HepG2 (cell line): ENCODE data around the gene U2AF1L4. TPM values are rescaled to one million over a fixed set of nuclear protein-coding genes. Genes with fewer than 3 reads are reported as not detected.

ENCODE experiments used
- ATAC-seq: fragments of 200-7000 bp; cut with Tn5 transposase; 3 replicates; pipeline ENCODE4 v1.9.1; 2020; ENCODE audit warnings: mild to moderate bottlenecking, moderate library complexity
- BruUV-seq: library from RNA; stranded (reverse); fragments of 400-500 nt; replicated peaks from 2 replicates; lab custom pipeline; 2021; lab: Mats Ljungman, UMichigan
- CTCF ChIA-PET: fragments of 300-600 bp; formaldehyde crosslinking; extraction: SDS; loops from one replicate; lab custom pipeline; 2021; ENCODE audit warnings: low total read pairs, inconsistent platforms, low intra/inter-chr PET ratio; lab: Yijun Ruan, JAX
- POLR2A ChIA-PET: fragments of 350-600 bp; sonication (Branson Sonifier 250); formaldehyde crosslinking; loops from one replicate; lab custom pipeline; 2020; ENCODE audit warnings: antibody characterized with exemption, inconsistent platforms; lab: Yijun Ruan, JAX
- DNase-seq: peaks from one replicate; pipeline ENCODE4 v3.0.0-alpha.2; 2015; ENCODE audit warnings: low spot score
- FAIRE-seq: peaks from 3 replicates; lab custom pipeline; 2011; peaks lifted over from hg19 to GRCh38; lab: Jason Lieb, UNC
- H2AFZ ChIP-seq: one replicate; pipeline ENCODE4 v1.6.1; 2011; ENCODE audit warnings: low read length, inconsistent platforms
- H3K27ac ChIP-seq: fragments of 300-600 bp; 3 replicates; pipeline ENCODE4 v1.8.0; 2011; ENCODE audit warnings: mixed run types, mild to moderate bottlenecking, mixed read lengths, low read length, inconsistent platforms; ENCODE audit not compliant: insufficient read depth; ENCODE audit errors: extremely low read length
- H3K27me3 ChIP-seq, 2 experiments: fragments of 200-600 bp in 1 of 2; 2 replicates in 1 of 2; 3 replicates in 1 of 2; pipeline versions ENCODE4 v1.6.0 to v1.8.0; 2011; ENCODE audit warnings: low read length in 2 of 2, mild to moderate bottlenecking in 2 of 2, moderate library complexity in 2 of 2, inconsistent platforms in 1 of 2; ENCODE audit not compliant: insufficient read depth in 2 of 2, control insufficient read depth in 1 of 2
- H3K36me3 ChIP-seq, 2 experiments: fragments of 200-600 bp in 1 of 2; replicated peaks in 1 of 2; 2 replicates in 1 of 2; 3 replicates in 1 of 2; pipeline versions ENCODE4 v1.5.1 to v1.8.0; 2011; ENCODE audit warnings: low read length in 2 of 2, inconsistent platforms in 1 of 2; ENCODE audit not compliant: insufficient read depth in 2 of 2, control insufficient read depth in 1 of 2
- H3K4me1 ChIP-seq: 2 replicates; pipeline ENCODE4 v1.5.1; 2012; ENCODE audit warnings: low read length, inconsistent platforms; ENCODE audit not compliant: insufficient read depth
- H3K4me2 ChIP-seq: 2 replicates; pipeline ENCODE4 v1.6.0; 2011; ENCODE audit warnings: low read depth, low read length, inconsistent platforms
- H3K4me3 ChIP-seq, 3 experiments: fragments of 200-600 bp in 1 of 3; sonication (generic), shearing (Covaris generic) in 1 of 3; replicated peaks in 1 of 3; 2 replicates each; pipeline ENCODE4 v1.5.1; 2011 to 2016; ENCODE audit warnings: low read length in 3 of 3, inconsistent platforms in 2 of 3, low read depth in 2 of 3, mild to moderate bottlenecking in 2 of 3, control low read depth in 1 of 3, mixed read lengths in 1 of 3; ENCODE audit not compliant: insufficient read depth in 1 of 3
- H3K79me2 ChIP-seq: one replicate; pipeline ENCODE4 v1.6.1; 2011; ENCODE audit warnings: low read length, inconsistent platforms; ENCODE audit not compliant: insufficient read depth
- H3K9ac ChIP-seq: 2 replicates; pipeline ENCODE4 v1.6.0; 2011; ENCODE audit warnings: mild to moderate bottlenecking, low read depth, low read length, inconsistent platforms; ENCODE audit not compliant: insufficient read depth
- H3K9me3 ChIP-seq: 2 replicates; pipeline ENCODE4 v1.5.1; 2012; ENCODE audit warnings: mild to moderate bottlenecking, low read length
- H4K20me1 ChIP-seq: 2 replicates; pipeline ENCODE4 v1.6.0; 2011; ENCODE audit warnings: inconsistent platforms, mild to moderate bottlenecking, low read length, moderate library complexity; ENCODE audit not compliant: insufficient read depth
- LRRFIP1 ChIP-seq: sonication (generic); formaldehyde crosslinking; conservative IDR thresholded peaks from 2 replicates; pipeline ENCODE4 v1.4.0; 2020; ENCODE audit warnings: missing genetic modification reagents
- PRMT3 ChIP-seq: sonication (generic); formaldehyde crosslinking; IDR thresholded peaks from 2 replicates; pipeline ENCODE4 v1.8.1; 2022; ENCODE audit warnings: low read depth, mild to moderate bottlenecking, moderate library complexity, missing genetic modification reagents, borderline replicate concordance
- RBAK ChIP-seq: sonication (generic); formaldehyde crosslinking; IDR thresholded peaks from 2 replicates; pipeline ENCODE4 v1.5.1; 2020; ENCODE audit warnings: mild to moderate bottlenecking, missing genetic modification reagents
- THRA ChIP-seq: sonication (generic); formaldehyde crosslinking; IDR thresholded peaks from 2 replicates; pipeline ENCODE4 v1.4.0; 2020; ENCODE audit warnings: missing genetic modification reagents, borderline replicate concordance
- ZNF710 ChIP-seq: sonication (generic); formaldehyde crosslinking; IDR thresholded peaks from 2 replicates; pipeline ENCODE4 v1.5.0; 2020; ENCODE audit warnings: mild to moderate bottlenecking, missing genetic modification reagents, borderline replicate concordance
- WGBS: methylation state at CpG from one replicate; pipeline ENCODE4 v1.1.6; 2017; ENCODE audit warnings: low lambda C conversion rate; 5-methylcytosine and 5-hydroxymethylcytosine counted together
- in situ Hi-C: cut with HindIII; loops from 2 replicates; pipeline ENCODE4 v1.10.0; 2017; ENCODE audit warnings: low pct_unique_long_range_greater_than_20kb; ENCODE audit not compliant: extremely low pct_ligation_motif_present
- intact Hi-C: fragments of 100-400 bp; cut with micrococcal nuclease; formaldehyde crosslinking; loops from one replicate; pipeline ENCODE4 v1.10.0; 2022; ENCODE audit not compliant: unreplicated experiment
- polyA plus RNA-seq, 8 experiments: library from polyadenylated mRNA; depleted of rRNA in 3 of 8; stranded (reverse) in 7 of 8; unstranded in 1 of 8; fragments of >200 nt; fragmentation: Illumina TruSeq in 4 of 8; extraction: Trizol in 4 of 8; gene quantifications; 2 replicates each; pipeline versions ENCODE4 v1.2.1 to v1.2.3, GENCODE V29; 2011 to 2016; ENCODE audit warnings: low read depth in 4 of 8, missing spikeins in 1 of 8, mixed read lengths in 1 of 8; ENCODE audit not compliant: insufficient read depth in 1 of 8
- total RNA-seq, 5 experiments: library from RNA; depleted of rRNA; stranded (reverse); fragments of >200 nt; fragmentation: Illumina TruSeq; extraction: Trizol; gene quantifications; 2 replicates each; pipeline ENCODE4 v1.2.3, GENCODE V29; 2016; ENCODE audit warnings: low read depth in 1 of 5

Gene U2AF1L4
- total and polyA plus RNA-seq, 2 of the 13 experiments (the other 11 are each of a cell fraction or from before 2014, with no cell fraction given): 7.9 to 15.4 TPM

- no TSS peak for BruUV-seq
- Histone ChIP-seq H3K4me2 (no peak overlapping the region), H3K79me2 (no peaks in the 10 kb centered on the region), H3K9me3 (no peaks in the 10 kb centered on the region), H3K27ac (no peak overlapping the region), H4K20me1 (no peaks in the 10 kb centered on the region), H3K27me3 (no peaks in the 10 kb centered on the region), H2AFZ (no peak overlapping the region), H3K4me3 (no peak overlapping the region), H3K4me1 (peaks cover 35% of the 10 kb centered on the region), H3K9ac (no peak overlapping the region), H3K36me3 (no peaks in the 10 kb centered on the region)
- POLR2A ChIA-PET: interaction anchor here (1.3 kb wide), 1 partner anchor 45 kb away, joined by 4 read pairs; no protein-coding TSS in a partner anchor
- CTCF ChIA-PET: interaction anchor here (6.1 kb wide), 1 partner anchor 21 kb away, joined by 201 read pairs; the partner anchor contains the start of gene KMT2B
- no peak for DNase-seq
- intact Hi-C loops (loop anchor here (10.0 kb wide), 2 partner anchors 49 to 119 kb away; partner anchors contain the start of genes IGFLR1, LIN37, PRODH2 and PSENEN), in situ Hi-C loops (loop anchor here (10.0 kb wide), 1 partner anchor 119 kb away; the partner anchor contains the start of gene PRODH2)
- TF ChIP-seq LRRFIP1 (CRISPR knock-in tag) (no peak), PRMT3 (CRISPR knock-in tag) (no peak), THRA (CRISPR knock-in tag) (peak; percentile 55; the same call in 1 of the 2 replicates), RBAK (CRISPR knock-in tag) (peak; percentile 99), ZNF710 (CRISPR knock-in tag) (no peak)
- ATAC-seq: no peak
- no peak for FAIRE-seq
- WGBS: 53% methylated on average over 2 of the region's 2 CpGs
Measured at GRCh38 chr19:35695895-35696422, 49.3 kb downstream of the U2AF1L4 start.
